Sigmoid colon (tissue), 7 donors: ENCODE measurements around the gene MYLK. TPM values are rescaled to one million over a fixed set of nuclear protein-coding genes. Genes with fewer than 3 reads are reported as not detected.

Source experiments
- DNase-seq: peaks from one replicate; pipeline ENCODE4 v3.0.0-alpha.2; 2019
- H3K27ac ChIP-seq, 4 donors: fragments of 200-600 bp; sonication (generic); one replicate each; pipeline ENCODE4 v1.5.1; 2016 to 2019; ENCODE audit warnings: mild to moderate bottlenecking in 1 of 4
- H3K27me3 ChIP-seq, 3 donors: fragments of 200-600 bp; sonication (generic); one replicate each; pipeline ENCODE4 v1.5.1; 2019; ENCODE audit warnings: mild to moderate bottlenecking in 1 of 3
- H3K36me3 ChIP-seq, 4 donors: fragments of 200-600 bp; sonication (generic); one replicate each; pipeline ENCODE4 v1.5.1; 2016 to 2019
- H3K4me1 ChIP-seq, 4 donors: fragments of 200-600 bp; sonication (generic); one replicate each; pipeline ENCODE4 v1.5.1; 2017 to 2019
- H3K4me3 ChIP-seq, 4 donors: fragments of 200-600 bp; sonication (generic); one replicate each; pipeline ENCODE4 v1.5.1; 2017 to 2019; ENCODE audit warnings: mild to moderate bottlenecking in 2 of 4, moderate library complexity in 1 of 4
- H3K9me3 ChIP-seq, 4 donors: fragments of 200-600 bp in 3 of 4; sonication (generic) in 3 of 4; one replicate each; pipeline versions ENCODE4 v1.5.1 to v1.6.1; 2013 to 2019
- EP300 ChIP-seq, 4 donors: sonication (generic); formaldehyde crosslinking; IDR thresholded peaks; one replicate each; pipeline ENCODE4 v1.6.1; 2017; ENCODE audit warnings: antibody characterized with exemption in 4 of 4
- POLR2A ChIP-seq, 2 donors: fragments of 450-650 bp; IDR thresholded peaks; one replicate each; pipeline ENCODE4 v1.6.1; 2016; ENCODE audit warnings: antibody characterized with exemption in 2 of 2, mild to moderate bottlenecking in 2 of 2, moderate library complexity in 2 of 2
- POLR2AphosphoS5 ChIP-seq, 4 donors: sonication (generic); formaldehyde crosslinking; IDR thresholded peaks; one replicate each; pipeline ENCODE4 v1.6.1; 2017; ENCODE audit warnings: antibody characterized with exemption in 4 of 4
- WGBS, 2 donors: extraction: QIAGEN DNeasy Blood & Tissue Kit; methylation state at CpG; one replicate each; pipeline ENCODE4 v1.1.7; 2013; 5-methylcytosine and 5-hydroxymethylcytosine counted together
- intact Hi-C: fragments of 100-400 bp; cut with DNase I; formaldehyde crosslinking; loops from one replicate; pipeline ENCODE4 v1.15.1; 2023
- polyA plus RNA-seq, 3 donors: library from polyadenylated mRNA; stranded (reverse); fragments of 200-250 nt; gene quantifications; one replicate each; pipeline ENCODE4 v1.2.3, GENCODE V29; 2013
- total RNA-seq, 4 donors: library from RNA; depleted of rRNA; stranded (reverse); fragments of >200 nt; gene quantifications; one replicate each; pipeline ENCODE4 v1.1.0, GENCODE V29; 2016
- TF ChIP-seq, protein P1 (sequence below), 4 experiments: fragments of 450-650 bp in 3 of 4; fragments of 200-600 bp in 1 of 4; IDR thresholded peaks; one replicate each; pipeline ENCODE4 v1.5.1; 2016 to 2019; ENCODE audit warnings: antibody characterized with exemption in 4 of 4, mild to moderate bottlenecking in 3 of 4, moderate library complexity in 2 of 4
- donor health status: healthy with polysubstance abuse.
- donor health status: Bipolar disorder and iron deficiency.
- donor health status: healthy.

Gene MYLK
- total and polyA plus RNA-seq, 7 donors, result 21.5 to 2,153 (median 1,169) TPM

DNA sequence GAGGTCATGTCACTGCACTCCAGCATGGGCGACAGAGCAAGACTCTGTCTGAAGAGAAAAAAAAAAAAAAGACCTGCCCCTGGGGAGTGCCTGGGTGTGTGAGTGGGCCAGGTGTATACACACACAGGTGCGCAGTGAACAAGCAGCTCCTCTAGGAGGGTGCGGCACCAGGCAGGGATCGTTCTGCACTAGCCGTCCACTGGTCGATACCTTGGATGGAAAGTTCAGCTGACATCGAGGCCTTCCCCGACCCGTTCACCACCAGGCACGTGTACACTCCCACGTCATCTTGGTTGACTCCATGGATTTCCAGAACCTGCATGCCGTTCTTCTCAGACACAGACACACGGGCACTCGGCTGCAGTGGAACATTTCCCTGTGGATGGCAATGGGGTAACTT lies 147.0 kb downstream of the MYLK start:
- intact Hi-C loops, result no loop called here
- Histone ChIP-seq H3K4me3 (no peak overlapping the region), H3K27ac (no peak overlapping the region), H3K9me3 (no peaks in the 10 kb centered on the region), H3K4me1 (peaks cover 0 to 22% (median 14%) of the 10 kb centered on the region in 4 donors), H3K36me3 (no peaks in the 10 kb centered on the region), H3K27me3 (no peaks in the 10 kb centered on the region)
- no peak for DNase-seq
- WGBS, 2 donors, result 90 to 95% methylated on average over 14 of the region's 14 CpGs
- TF ChIP-seq POLR2AphosphoS5 (IDR thresholded peaks at IDR 0.05) (no peak), POLR2A (IDR thresholded peaks at IDR 0.05) (no peak), EP300 (IDR thresholded peaks at IDR 0.05) (no peak)
- TF ChIP-seq, protein P1, sequence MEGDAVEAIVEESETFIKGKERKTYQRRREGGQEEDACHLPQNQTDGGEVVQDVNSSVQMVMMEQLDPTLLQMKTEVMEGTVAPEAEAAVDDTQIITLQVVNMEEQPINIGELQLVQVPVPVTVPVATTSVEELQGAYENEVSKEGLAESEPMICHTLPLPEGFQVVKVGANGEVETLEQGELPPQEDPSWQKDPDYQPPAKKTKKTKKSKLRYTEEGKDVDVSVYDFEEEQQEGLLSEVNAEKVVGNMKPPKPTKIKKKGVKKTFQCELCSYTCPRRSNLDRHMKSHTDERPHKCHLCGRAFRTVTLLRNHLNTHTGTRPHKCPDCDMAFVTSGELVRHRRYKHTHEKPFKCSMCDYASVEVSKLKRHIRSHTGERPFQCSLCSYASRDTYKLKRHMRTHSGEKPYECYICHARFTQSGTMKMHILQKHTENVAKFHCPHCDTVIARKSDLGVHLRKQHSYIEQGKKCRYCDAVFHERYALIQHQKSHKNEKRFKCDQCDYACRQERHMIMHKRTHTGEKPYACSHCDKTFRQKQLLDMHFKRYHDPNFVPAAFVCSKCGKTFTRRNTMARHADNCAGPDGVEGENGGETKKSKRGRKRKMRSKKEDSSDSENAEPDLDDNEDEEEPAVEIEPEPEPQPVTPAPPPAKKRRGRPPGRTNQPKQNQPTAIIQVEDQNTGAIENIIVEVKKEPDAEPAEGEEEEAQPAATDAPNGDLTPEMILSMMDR (IDR thresholded peaks at IDR 0.05), result no peak

DNA sequence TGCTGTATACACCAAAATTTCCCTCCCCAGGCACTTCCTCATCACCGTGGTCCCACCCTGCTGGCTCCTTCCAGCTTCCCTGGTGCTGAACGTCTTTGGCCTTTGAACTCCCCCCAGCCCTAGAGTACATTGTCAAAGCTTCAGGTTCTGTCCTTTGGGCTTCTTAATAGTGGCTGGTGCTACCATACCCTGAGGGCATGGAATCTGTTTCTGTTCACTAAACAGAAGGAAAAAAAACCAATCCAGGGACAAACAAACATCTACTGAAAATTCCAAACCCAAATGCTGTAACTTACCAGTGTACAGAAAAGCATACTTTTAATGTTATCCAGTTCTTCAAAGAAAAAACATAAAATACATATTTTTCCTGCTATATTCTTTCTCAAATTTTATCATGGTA lies 148.7 kb downstream of the MYLK start:
- intact Hi-C loops, result no loop called here
- no peak for TF ChIP-seq POLR2AphosphoS5 (IDR thresholded peaks at IDR 0.05)
- TF ChIP-seq, protein P1 (IDR thresholded peaks at IDR 0.05), result no peak
- TF ChIP-seq EP300 (IDR thresholded peaks at IDR 0.05), result no peak
- no peak for TF ChIP-seq POLR2A (IDR thresholded peaks at IDR 0.05)
- WGBS, 2 donors, result 23 to 56% methylated on average over 2 of the region's 2 CpGs
- Histone ChIP-seq H3K9me3 (no peaks in the 10 kb centered on the region), H3K27me3 (no peaks in the 10 kb centered on the region), H3K27ac (no peak overlapping the region), H3K4me3 (no peak overlapping the region), H3K4me1 (peaks cover 0 to 10% (median 4%) of the 10 kb centered on the region in 4 donors), H3K36me3 (no peaks in the 10 kb centered on the region)
- no peak for DNase-seq

DNA sequence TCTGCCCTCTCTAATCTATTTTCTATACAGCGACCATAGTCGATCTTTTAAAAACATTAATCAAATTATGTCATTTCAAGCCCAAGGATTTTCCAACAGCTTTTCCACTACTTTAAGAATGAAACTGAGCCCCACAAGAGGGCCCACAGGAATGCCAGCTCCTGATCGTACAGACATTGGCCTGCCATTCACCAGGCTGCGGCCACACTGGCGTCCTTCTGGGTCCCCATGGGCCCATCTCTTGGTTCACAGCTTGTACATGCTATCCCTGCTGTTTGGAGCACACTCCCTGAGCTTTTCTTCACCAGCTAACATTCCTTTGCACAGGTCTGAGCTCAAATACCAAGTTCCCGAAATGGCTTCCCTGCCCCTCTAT lies 149.6 kb downstream of the MYLK start:
- H3K27ac ChIP-seq, result no peak overlapping the region
- intact Hi-C loops, result no loop called here

DNA sequence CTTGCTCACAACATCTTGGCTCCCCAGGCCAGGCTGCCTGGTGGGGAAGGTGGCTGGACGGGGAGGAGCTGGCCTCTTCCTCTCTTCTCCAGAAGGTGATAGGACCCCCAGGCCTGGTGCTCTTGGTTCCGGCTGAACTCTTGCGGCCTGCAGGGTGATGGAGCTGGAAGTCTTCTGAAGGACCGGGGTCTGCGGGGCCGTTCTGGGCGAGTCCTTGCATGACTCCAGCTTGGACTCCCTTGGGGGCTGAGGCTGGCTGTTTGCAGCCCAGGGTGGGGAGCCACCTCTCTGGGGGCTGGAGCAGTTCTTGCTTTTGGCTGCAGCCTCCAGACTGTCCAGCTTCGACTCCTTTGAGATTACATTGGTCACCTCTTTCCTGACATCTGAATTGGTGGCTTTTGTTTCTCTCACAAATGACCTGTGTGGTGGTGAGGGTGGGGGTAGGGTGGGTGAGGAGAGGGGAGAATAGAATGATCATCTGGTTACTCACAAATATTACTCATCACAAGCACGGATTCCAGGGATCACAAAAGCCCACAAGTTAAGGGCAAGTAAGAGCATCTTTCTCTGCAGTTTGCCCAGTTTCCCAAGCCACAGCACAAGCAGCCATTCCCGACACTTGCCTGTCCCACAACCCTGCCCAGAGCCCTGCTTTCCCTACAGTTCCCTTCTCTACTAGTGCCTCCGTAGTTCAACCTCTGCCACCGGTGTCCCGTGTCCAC lies 150.2 kb downstream of the MYLK start:
- no peaks in the 10 kb centered on the region for H3K27me3 ChIP-seq
- no peak for DNase-seq
- intact Hi-C loops, result no loop called here
- no peaks in the 10 kb centered on the region for H3K9me3 ChIP-seq
- peaks cover 0 to 4% (median 0%) of the 10 kb centered on the region in 4 donors for H3K4me1 ChIP-seq
- no peak overlapping the region for H3K4me3 ChIP-seq
- H3K27ac ChIP-seq, result no peak overlapping the region
- 92 to 95% methylated on average over 13 of the region's 13 CpGs for WGBS, 2 donors
- H3K36me3 ChIP-seq, result no peaks in the 10 kb centered on the region
- TF ChIP-seq POLR2AphosphoS5 (IDR thresholded peaks at IDR 0.05), result no peak
- TF ChIP-seq, protein P1 (IDR thresholded peaks at IDR 0.05), result no peak
- TF ChIP-seq EP300 (IDR thresholded peaks at IDR 0.05), result no peak
- TF ChIP-seq POLR2A (IDR thresholded peaks at IDR 0.05), result no peak

More for the DNA sequence above, 149.6 kb downstream of the MYLK start:
- Histone ChIP-seq H3K9me3 (no peaks in the 10 kb centered on the region), H3K36me3 (no peaks in the 10 kb centered on the region), H3K4me1 (peaks cover 0 to 5% (median 2%) of the 10 kb centered on the region in 4 donors), H3K4me3 (no peak overlapping the region), H3K27me3 (no peaks in the 10 kb centered on the region)
- DNase-seq, result no peak
- 78 to 79% methylated on average over 6 of the region's 6 CpGs for WGBS, 2 donors
- TF ChIP-seq, protein P1 (IDR thresholded peaks at IDR 0.05), result no peak
- TF ChIP-seq POLR2A (IDR thresholded peaks at IDR 0.05) (no peak), POLR2AphosphoS5 (IDR thresholded peaks at IDR 0.05) (no peak), EP300 (IDR thresholded peaks at IDR 0.05) (no peak)
